Transverse colon (tissue), 4 donors: ENCODE data around the gene TRIM36. TPM values are rescaled to one million over a fixed set of nuclear protein-coding genes. Genes with fewer than 3 reads are reported as not detected.
A peak's percentile ranks its signal among the peaks of the same experiment; 100 is the strongest.

Experiments
- DNase-seq: peaks from one replicate; pipeline ENCODE4 v3.0.0-alpha.2; 2019
- H3K27ac ChIP-seq, 4 donors: fragments of 200-600 bp; sonication (generic); 2 replicates each; pipeline ENCODE4 v1.5.1; 2016 to 2018; ENCODE audit warnings: inconsistent platforms in 4 of 4
- H3K27me3 ChIP-seq: fragments of 200-600 bp; sonication (generic); 2 replicates; pipeline ENCODE4 v1.5.1; 2017; ENCODE audit warnings: inconsistent platforms
- H3K36me3 ChIP-seq, 4 donors: fragments of 200-600 bp; sonication (generic); 2 replicates each; pipeline ENCODE4 v1.5.1; 2017 to 2019; ENCODE audit warnings: inconsistent platforms in 4 of 4
- H3K4me1 ChIP-seq, 4 donors: fragments of 200-600 bp; sonication (generic); 2 replicates each; pipeline ENCODE4 v1.5.1; 2017 to 2020; ENCODE audit warnings: inconsistent platforms in 4 of 4
- H3K4me3 ChIP-seq, 4 donors: fragments of 200-600 bp; sonication (generic); 1 replicate in 1 of 4; 2 replicates in 3 of 4; pipeline versions ENCODE4 v1.5.1 to v1.6.1; 2017 to 2019; ENCODE audit warnings: inconsistent platforms in 4 of 4
- H3K9me3 ChIP-seq, 2 donors: fragments of 200-600 bp; sonication (generic); 2 replicates each; pipeline ENCODE4 v1.5.1; 2017 to 2019; ENCODE audit warnings: inconsistent platforms in 2 of 2
- EP300 ChIP-seq: sonication (generic); formaldehyde crosslinking; IDR thresholded peaks from one replicate; pipeline ENCODE4 v1.6.1; 2017; ENCODE audit warnings: antibody characterized with exemption, low read depth
- POLR2A ChIP-seq: fragments of 450-650 bp; IDR thresholded peaks from one replicate; pipeline ENCODE4 v1.6.1; 2016; ENCODE audit warnings: antibody characterized with exemption, mild to moderate bottlenecking, moderate library complexity
- POLR2AphosphoS5 ChIP-seq, 3 donors: sonication (generic); formaldehyde crosslinking; IDR thresholded peaks; one replicate each; pipeline ENCODE4 v1.6.1; 2016; ENCODE audit warnings: antibody characterized with exemption in 3 of 3
- WGBS, 2 donors: methylation state at CpG; one replicate each; pipeline ENCODE4 v1.1.5; 2018; ENCODE audit warnings: low coverage in 1 of 2; 5-methylcytosine and 5-hydroxymethylcytosine counted together
- in situ Hi-C, 4 donors: fragments of 200-750 bp; cut with MboI; loops; one replicate each; pipeline versions ENCODE4 v1.15.0 to v1.15.1; 2017; ENCODE audit warnings: low sequenced_read_pairs in 3 of 4, low pct_ligation_motif_present in 1 of 4, low pct_unique_long_range_greater_than_20kb in 1 of 4
- intact Hi-C: fragments of 100-400 bp; cut with DNase I; formaldehyde crosslinking; loops from one replicate; pipeline ENCODE4 v1.15.1; 2023; ENCODE audit warnings: low total_unique reads
- total RNA-seq, 4 donors: library from RNA; depleted of rRNA; stranded (reverse); fragments of >200 nt; gene quantifications; one replicate each; pipeline ENCODE4 v1.1.0, GENCODE V29; 2016
- TF ChIP-seq, protein P1 (sequence below), 5 experiments: fragments of 200-600 bp in 3 of 5; fragments of 450-650 bp in 2 of 5; sonication (generic) in 3 of 5; IDR thresholded peaks; 1 replicate in 2 of 5; 2 replicates in 3 of 5; pipeline ENCODE4 v1.5.1; 2016 to 2017; ENCODE audit warnings: antibody characterized with exemption in 5 of 5, inconsistent platforms in 3 of 5, mild to moderate bottlenecking in 2 of 5, moderate library complexity in 1 of 5

Gene TRIM36
- total RNA-seq, 4 donors from 2014 or later = 30.8 to 69.1 (median 38.2) TPM

- no peak for TF ChIP-seq EP300
- TF ChIP-seq, protein P1, sequence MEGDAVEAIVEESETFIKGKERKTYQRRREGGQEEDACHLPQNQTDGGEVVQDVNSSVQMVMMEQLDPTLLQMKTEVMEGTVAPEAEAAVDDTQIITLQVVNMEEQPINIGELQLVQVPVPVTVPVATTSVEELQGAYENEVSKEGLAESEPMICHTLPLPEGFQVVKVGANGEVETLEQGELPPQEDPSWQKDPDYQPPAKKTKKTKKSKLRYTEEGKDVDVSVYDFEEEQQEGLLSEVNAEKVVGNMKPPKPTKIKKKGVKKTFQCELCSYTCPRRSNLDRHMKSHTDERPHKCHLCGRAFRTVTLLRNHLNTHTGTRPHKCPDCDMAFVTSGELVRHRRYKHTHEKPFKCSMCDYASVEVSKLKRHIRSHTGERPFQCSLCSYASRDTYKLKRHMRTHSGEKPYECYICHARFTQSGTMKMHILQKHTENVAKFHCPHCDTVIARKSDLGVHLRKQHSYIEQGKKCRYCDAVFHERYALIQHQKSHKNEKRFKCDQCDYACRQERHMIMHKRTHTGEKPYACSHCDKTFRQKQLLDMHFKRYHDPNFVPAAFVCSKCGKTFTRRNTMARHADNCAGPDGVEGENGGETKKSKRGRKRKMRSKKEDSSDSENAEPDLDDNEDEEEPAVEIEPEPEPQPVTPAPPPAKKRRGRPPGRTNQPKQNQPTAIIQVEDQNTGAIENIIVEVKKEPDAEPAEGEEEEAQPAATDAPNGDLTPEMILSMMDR (IDR thresholded peaks at IDR 0.05) = no peak
- no peak for TF ChIP-seq POLR2A
- TF ChIP-seq POLR2AphosphoS5 (IDR thresholded peaks at IDR 0.05) = no peak
- DNase-seq = no peak
- Histone ChIP-seq H3K4me1 (peaks cover 5 to 39% (median 25%) of the 10 kb centered on the region in 4 donors), H3K4me3 (no peak overlapping the region), H3K27me3 (no peaks in the 10 kb centered on the region), H3K36me3 (no peaks in the 10 kb centered on the region), H3K27ac (no peak overlapping the region), H3K9me3 (no peaks in the 10 kb centered on the region)
- in situ Hi-C loops (no loop called here), intact Hi-C loops (no loop called here)
- 91% methylated on average over 3 of the region's 3 CpGs; no CpG with 5 or more reads in 1 of the 2 donors for WGBS, 2 donors
Observed at GRCh38 chr5:115196161-115196560, 26.5 kb upstream of the TRIM36 start.

GRCh38 chr5:115194676-115195075 is 25.0 kb upstream of the TRIM36 start:
- H3K27me3 ChIP-seq = no peaks in the 10 kb centered on the region
- in situ Hi-C loops = no loop called here
- peaks cover 5 to 53% (median 33%) of the 10 kb centered on the region in 4 donors for H3K4me1 ChIP-seq
- WGBS, 2 donors = 63 to 66% methylated on average over 2 of the region's 2 CpGs
- H3K36me3 ChIP-seq = no peaks in the 10 kb centered on the region
- H3K27ac ChIP-seq = peak overlapping the region; percentile 70 to 81 (median 76)
- intact Hi-C loops = no loop called here
- TF ChIP-seq POLR2AphosphoS5 (IDR thresholded peaks at IDR 0.05) = peak in 1 of 3 donors; percentile 21
- TF ChIP-seq, protein P1 (IDR thresholded peaks at IDR 0.05) = no peak
- no peaks in the 10 kb centered on the region for H3K9me3 ChIP-seq
- DNase-seq = peak; percentile 69
- no peak overlapping the region for H3K4me3 ChIP-seq

DNA sequence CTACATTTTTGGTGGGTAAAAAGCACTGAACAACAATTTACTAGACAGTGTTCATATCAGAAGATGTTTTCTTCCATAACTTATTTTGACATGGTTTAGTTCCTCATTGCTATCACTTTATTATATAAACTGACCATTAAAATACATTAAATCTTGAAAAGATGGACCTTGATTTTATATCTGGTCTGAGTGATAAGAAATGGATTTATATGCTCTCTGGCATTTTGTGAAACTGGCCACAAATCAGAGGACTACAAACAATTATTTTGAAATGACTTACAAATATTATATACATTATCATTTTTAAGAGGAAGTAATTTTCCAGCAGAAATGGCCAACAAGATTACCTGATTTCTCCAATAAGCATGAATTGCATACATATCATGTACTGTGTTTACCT is 23.6 kb upstream of the TRIM36 start:
- H3K9me3 ChIP-seq = no peaks in the 10 kb centered on the region
- no peaks in the 10 kb centered on the region for H3K36me3 ChIP-seq
- no peak overlapping the region for H3K4me3 ChIP-seq
- in situ Hi-C loops (no loop called here), intact Hi-C loops (no loop called here)
- peak overlapping the region; percentile 70 to 81 (median 76) for H3K27ac ChIP-seq
- peaks cover 5 to 56% (median 38%) of the 10 kb centered on the region in 4 donors for H3K4me1 ChIP-seq
- no peaks in the 10 kb centered on the region for H3K27me3 ChIP-seq
- TF ChIP-seq, protein P1 (IDR thresholded peaks at IDR 0.05) = no peak
- no peak for TF ChIP-seq EP300
- no peak for TF ChIP-seq POLR2AphosphoS5 (IDR thresholded peaks at IDR 0.05)
- TF ChIP-seq POLR2A = no peak
- no peak for DNase-seq

- no peaks in the 10 kb centered on the region for H3K9me3 ChIP-seq
- in situ Hi-C loops (no loop called here), intact Hi-C loops (no loop called here)
- TF ChIP-seq POLR2AphosphoS5 (IDR thresholded peaks at IDR 0.05) (peak in 1 of 3 donors; percentile 36), EP300 (no peak)
- no peaks in the 10 kb centered on the region for H3K27me3 ChIP-seq
- no peak overlapping the region for H3K4me3 ChIP-seq
- 51 to 63% methylated on average over 1 of the region's 1 CpG for WGBS, 2 donors
- peaks cover 5 to 56% (median 38%) of the 10 kb centered on the region in 4 donors for H3K4me1 ChIP-seq
- H3K36me3 ChIP-seq = no peaks in the 10 kb centered on the region
- peak overlapping the region; percentile 70 to 81 (median 78) for H3K27ac ChIP-seq
- peak; percentile 60 for DNase-seq
Observed at GRCh38 chr5:115192098-115192497, 22.4 kb upstream of the TRIM36 start.

DNA sequence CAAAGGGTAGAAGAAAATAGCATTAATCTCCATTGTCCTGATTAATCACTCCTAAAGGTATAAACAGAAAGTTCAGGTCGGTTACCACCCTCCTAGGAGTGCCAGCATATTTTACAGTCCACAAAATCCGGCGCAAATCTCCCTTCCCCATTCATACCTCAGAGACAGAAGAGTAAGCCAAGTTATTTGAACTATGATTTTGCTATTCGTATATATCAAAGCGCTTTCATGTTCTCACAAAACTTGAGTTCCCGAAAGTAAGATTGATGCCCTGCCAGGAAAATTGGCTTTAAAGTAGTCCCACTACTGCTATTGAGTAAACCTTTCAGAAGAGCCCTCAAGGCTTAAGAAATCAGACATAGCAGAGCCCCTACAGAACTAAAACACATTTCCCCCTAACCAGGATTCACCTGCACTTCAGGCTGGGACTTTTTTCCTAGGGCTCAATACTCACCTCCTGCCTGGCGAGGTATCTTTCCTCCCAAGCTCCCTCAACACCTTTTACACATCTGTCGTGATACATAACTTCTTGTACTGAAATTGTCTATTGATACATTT is 21.8 kb upstream of the TRIM36 start:
- H3K9me3 ChIP-seq = no peaks in the 10 kb centered on the region
- DNase-seq = no peak
- no peaks in the 10 kb centered on the region for H3K36me3 ChIP-seq
- H3K27ac ChIP-seq = peak overlapping the region; percentile 70 to 81 (median 78)
- peaks cover 5 to 56% (median 38%) of the 10 kb centered on the region in 4 donors for H3K4me1 ChIP-seq
- TF ChIP-seq, protein P1 (IDR thresholded peaks at IDR 0.05) = no peak
- H3K27me3 ChIP-seq = no peaks in the 10 kb centered on the region
- intact Hi-C loops = no loop called here
- H3K4me3 ChIP-seq = no peak overlapping the region
- 49 to 50% methylated on average over 2 to 8 of the region's 8 CpGs for WGBS, 2 donors
- in situ Hi-C loops = no loop called here
